ENCODE data around the gene SLIT1. TPM values are rescaled to one million over a fixed set of nuclear protein-coding genes. Genes with fewer than 3 reads are reported as not detected.

SLIT1 gene
- total and polyA plus RNA-seq, 3 donors from 2014 or later = 1.9 to 4.6 (median 2.5) TPM

DNA sequence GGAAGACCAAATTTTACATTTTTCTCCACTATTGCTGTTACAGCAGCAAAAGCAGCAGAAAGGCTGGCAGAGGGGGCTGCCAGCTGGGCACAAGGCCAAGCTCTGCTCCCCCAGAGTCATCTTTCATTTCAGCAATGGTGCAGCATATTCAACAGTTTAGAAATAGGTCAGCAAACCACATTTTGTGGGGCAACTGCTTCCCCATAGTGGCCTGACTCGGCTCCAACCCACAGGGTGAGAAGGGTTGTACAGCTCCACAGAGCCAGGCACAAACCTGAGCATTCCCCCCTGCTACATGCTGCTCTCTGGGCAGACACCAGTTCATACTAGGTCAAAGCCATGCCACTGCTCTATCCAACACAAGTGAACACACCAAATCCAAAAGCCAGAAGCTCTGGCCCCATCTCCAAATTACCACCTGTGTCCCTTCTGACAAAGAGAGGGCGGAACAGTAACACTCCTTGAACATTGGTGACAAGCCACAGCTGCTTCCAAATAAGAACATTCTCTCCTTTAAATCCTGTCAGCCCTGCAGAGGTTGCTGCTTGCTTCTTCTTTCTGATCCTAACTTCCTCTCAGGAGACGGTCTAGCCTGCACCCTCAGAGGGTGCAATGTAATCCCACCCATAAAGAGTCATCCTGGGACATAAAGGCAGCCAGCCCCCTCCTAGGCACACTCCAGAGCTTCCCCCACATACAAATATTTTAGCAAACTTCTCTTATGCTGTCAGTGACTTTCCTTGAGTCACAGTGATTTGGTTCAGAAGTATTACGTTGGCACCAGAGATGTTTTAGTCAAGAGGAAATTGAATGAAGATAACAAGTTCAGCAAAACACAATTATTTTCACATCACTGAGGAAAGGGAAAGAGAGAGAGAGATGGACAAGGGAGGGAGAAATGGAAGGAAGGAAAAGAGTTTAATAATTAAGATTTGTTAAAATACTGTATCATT is 39.0 kb upstream of the SLIT1 start:
- TF ChIP-seq, protein P1, sequence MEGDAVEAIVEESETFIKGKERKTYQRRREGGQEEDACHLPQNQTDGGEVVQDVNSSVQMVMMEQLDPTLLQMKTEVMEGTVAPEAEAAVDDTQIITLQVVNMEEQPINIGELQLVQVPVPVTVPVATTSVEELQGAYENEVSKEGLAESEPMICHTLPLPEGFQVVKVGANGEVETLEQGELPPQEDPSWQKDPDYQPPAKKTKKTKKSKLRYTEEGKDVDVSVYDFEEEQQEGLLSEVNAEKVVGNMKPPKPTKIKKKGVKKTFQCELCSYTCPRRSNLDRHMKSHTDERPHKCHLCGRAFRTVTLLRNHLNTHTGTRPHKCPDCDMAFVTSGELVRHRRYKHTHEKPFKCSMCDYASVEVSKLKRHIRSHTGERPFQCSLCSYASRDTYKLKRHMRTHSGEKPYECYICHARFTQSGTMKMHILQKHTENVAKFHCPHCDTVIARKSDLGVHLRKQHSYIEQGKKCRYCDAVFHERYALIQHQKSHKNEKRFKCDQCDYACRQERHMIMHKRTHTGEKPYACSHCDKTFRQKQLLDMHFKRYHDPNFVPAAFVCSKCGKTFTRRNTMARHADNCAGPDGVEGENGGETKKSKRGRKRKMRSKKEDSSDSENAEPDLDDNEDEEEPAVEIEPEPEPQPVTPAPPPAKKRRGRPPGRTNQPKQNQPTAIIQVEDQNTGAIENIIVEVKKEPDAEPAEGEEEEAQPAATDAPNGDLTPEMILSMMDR (IDR thresholded peaks at IDR 0.05) = no peak
- no peak for TF ChIP-seq POLR2A (IDR thresholded peaks at IDR 0.05)
- intact Hi-C loops (cut with DNase I; ENCODE audit: low total_unique reads) = no loop called here
- DNase-seq = no peak
- H3K27me3 ChIP-seq = no peaks in the 10 kb centered on the region
- no peaks in the 10 kb centered on the region for H3K36me3 ChIP-seq (ENCODE audit: low read depth, missing control alignments)
- no peaks in the 10 kb centered on the region for H3K4me1 ChIP-seq
- H3K27ac ChIP-seq = no peak overlapping the region
- H3K9me3 ChIP-seq = no peaks in the 10 kb centered on the region
- H3K4me3 ChIP-seq = no peak overlapping the region
- WGBS, 2 donors = 82 to 91% methylated on average over 3 to 4 of the region's 4 CpGs

DNA sequence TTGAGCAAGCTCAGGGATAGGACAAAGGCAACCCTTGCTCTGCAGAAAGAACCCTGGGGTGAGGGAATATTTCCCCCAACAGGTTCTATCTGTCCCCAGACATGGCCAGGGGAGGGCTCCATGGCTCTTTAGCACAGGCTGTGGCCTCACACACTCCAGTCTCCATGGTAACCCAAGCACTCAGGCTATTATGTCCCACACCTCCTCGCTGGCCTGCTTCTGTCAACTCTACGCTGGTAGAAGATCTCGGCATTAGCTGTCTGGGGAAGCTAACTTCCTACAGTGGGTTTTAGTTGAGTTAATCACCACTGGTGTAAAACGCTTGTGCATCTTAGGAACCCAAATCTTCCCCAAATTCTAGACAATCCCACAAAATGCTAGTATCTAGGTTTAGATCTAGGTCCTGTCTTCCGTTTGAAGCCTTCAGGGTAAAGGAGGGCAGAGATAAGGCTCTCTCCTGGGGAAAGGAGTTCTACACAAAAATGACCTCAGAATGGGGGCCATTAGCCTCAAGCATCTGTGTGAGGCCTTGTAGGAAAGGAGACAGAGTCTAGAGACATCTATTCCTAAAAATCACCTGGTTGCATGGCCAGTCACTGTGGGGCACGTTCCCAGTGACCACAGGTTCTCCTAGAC is 36.7 kb upstream of the SLIT1 start:
- WGBS, 2 donors = 92 to 94% methylated on average over 3 to 6 of the region's 6 CpGs
- no peaks in the 10 kb centered on the region for H3K27me3 ChIP-seq
- intact Hi-C loops (cut with DNase I; ENCODE audit: low total_unique reads) = no loop called here
- DNase-seq = no peak
- no peaks in the 10 kb centered on the region for H3K36me3 ChIP-seq (ENCODE audit: low read depth, missing control alignments)
- no peaks in the 10 kb centered on the region for H3K9me3 ChIP-seq
- H3K4me1 ChIP-seq = no peaks in the 10 kb centered on the region
- no peak overlapping the region for H3K27ac ChIP-seq
- no peak overlapping the region for H3K4me3 ChIP-seq
- no peak for TF ChIP-seq POLR2A (IDR thresholded peaks at IDR 0.05)
- TF ChIP-seq, protein P1 (IDR thresholded peaks at IDR 0.05) = no peak

GRCh38 chr10:97220355-97220754 is 34.6 kb upstream of the SLIT1 start:
- no peak overlapping the region for H3K4me3 ChIP-seq
- H3K4me1 ChIP-seq = no peaks in the 10 kb centered on the region
- no peak overlapping the region for H3K27ac ChIP-seq
- no peak for DNase-seq
- H3K9me3 ChIP-seq = no peaks in the 10 kb centered on the region
- no peaks in the 10 kb centered on the region for H3K36me3 ChIP-seq (ENCODE audit: low read depth, missing control alignments)
- intact Hi-C loops (cut with DNase I; ENCODE audit: low total_unique reads) = no loop called here
- TF ChIP-seq, protein P1 (IDR thresholded peaks at IDR 0.05) = no peak
- no peak for TF ChIP-seq POLR2A (IDR thresholded peaks at IDR 0.05)
- 91 to 100% methylated on average over 3 of the region's 3 CpGs for WGBS, 2 donors
- H3K27me3 ChIP-seq = no peaks in the 10 kb centered on the region

- WGBS, 2 donors = 78 to 84% methylated on average over 3 of the region's 3 CpGs
- Histone ChIP-seq H3K4me3 (no peak overlapping the region), H3K9me3 (no peaks in the 10 kb centered on the region), H3K4me1 (no peaks in the 10 kb centered on the region), H3K27me3 (no peaks in the 10 kb centered on the region), H3K36me3 (ENCODE audit: low read depth, missing control alignments) (no peaks in the 10 kb centered on the region), H3K27ac (no peak overlapping the region)
- intact Hi-C loops (cut with DNase I; ENCODE audit: low total_unique reads) = no loop called here
- TF ChIP-seq POLR2A (IDR thresholded peaks at IDR 0.05) = no peak
- TF ChIP-seq, protein P1 (IDR thresholded peaks at IDR 0.05) = no peak
- DNase-seq = no peak
Measured at GRCh38 chr10:97217299-97217698, 31.5 kb upstream of the SLIT1 start.

All from testis (tissue), 3 donors.